Lung microvascular endothelial cell (primary cell): ENCODE data around the gene VEZF1. TPM values are rescaled to one million over a fixed set of nuclear protein-coding genes. Genes with fewer than 3 reads are reported as not detected.

Experiments
- DNase-seq, 2 donors: peaks; one replicate each; pipeline versions ENCODE4 v3.0.0 to v3.0.0-alpha.2; 2010; ENCODE audit warnings: low read depth in 2 of 2
- total RNA-seq: library from RNA; depleted of rRNA; stranded (reverse); fragments of >200 nt; gene quantifications from 2 replicates; pipeline ENCODE4 v1.2.1, GENCODE V29; 2014

Gene VEZF1
- total RNA-seq, 1 donor from 2014 or later = 23.0 TPM

DNA sequence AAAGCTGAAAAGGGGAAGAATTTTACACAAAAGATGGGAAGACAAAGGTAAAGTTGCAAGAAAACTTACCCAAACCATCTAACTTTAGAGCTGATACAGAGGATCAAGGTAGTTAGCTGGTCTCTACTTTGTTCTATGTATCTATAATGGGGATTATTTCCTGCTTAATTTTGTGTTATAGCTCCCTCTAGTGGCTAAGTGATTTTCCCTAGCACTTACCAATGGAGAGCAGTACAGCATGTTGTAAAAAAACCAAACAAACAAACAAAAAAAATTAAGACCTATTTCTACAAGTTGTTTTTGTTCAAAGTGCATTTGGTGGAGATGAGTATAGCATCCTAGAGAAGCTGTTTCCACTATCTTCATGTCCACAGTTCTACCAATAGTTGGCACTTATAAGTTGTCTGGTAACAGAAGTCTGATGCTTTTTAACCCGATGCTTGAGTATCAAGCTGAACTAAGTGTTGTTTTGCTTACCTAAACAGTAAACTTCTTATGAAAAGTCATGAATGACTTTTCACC, 11.5 kb upstream of the VEZF1 start:
- DNase-seq = peak; percentile 80 to 85

DNA sequence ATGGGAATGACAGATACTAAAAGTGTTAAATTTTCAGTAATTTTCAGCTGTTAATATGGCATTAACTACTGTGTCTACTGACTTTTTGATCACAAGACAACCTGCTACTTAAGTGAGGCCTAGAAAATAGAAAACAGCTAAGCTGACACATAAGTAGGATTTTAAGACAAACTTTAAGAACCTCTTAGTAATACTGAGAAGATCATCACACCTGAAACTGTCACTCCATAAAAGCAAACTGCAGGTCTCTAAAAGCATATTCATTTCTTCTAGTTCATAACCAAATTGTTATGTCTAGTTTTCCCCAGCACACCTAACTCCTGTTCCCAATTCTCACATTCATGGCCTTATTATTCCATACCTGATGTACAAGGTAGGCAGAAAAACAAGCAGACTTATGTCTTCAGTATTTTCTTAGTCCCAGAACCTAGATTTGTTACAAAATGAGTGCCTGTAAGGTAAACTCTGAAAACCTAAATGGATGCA, 11.0 kb upstream of the VEZF1 start:
- no peak for DNase-seq

DNA sequence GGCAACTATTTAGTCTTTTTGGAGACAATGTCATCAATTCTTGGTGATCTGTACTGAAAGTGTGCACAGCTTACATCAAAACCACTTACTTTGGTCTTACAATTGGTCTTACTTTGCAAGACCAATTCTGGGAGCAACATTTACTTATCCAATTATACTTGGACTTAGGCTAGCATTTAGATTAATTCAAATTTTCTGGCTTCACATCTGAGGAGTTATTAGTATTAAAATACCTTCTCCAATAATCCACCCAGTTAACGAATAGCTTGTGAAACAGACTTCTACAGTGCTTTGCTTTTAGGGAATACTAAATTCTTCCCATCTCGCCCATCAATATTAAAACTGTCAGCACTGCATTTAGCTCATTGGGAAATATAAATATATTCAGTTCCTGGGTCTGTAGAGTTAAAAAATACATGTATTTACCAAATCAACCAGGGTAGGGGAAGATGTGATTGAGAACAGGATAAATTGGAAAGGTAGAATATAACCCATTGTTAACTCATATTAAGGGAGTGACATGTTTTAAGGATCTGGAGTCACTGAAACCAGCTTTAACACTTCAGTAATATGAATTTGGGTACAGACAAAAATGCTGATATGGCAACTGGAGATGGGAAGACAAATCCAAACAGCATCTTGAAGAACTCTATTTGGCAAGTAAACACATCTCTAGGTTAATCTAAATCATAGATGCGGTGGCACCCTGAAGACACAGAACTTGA, 9.2 kb upstream of the VEZF1 start:
- DNase-seq = no peak

DNA sequence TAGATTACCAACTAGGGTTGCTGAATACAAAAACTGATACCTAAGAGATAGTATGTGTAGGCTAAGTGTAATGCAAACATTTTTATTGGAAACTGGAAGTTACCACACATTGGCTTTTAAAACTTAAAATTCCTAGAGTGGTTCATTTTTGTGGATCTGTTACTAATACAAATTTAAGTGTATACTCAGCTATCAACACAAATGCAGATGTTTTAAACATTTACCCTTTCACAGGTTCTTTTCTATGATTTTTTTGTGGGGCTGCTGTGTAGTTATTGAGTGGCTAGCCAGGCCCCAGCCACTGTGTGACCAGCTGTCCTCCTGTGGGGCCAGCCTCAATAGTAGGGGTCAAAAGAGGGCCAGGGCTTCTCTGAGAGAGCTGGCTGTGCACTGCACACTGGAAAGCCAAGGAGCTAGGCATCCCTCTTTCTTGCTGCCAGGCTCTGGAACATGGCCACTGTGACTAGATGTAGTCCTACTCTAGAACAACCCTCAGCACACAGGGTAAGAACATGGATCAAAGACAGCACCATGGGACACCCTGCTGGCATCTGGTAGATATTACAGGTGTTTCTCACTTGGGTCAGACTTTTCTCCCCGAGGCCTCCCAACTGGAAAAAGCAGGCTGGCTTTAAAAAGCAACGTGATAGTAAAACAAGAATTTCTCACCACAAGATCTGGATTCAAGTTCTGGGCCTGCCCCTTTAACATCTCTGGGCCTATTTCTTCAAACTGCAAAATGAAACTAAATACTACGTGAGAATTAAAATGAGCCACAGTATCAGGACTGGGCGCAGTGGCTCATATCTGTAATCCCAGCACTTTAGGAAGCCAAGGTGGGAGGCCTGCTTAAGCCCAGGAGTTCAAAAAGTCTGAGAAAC, 7.3 kb upstream of the VEZF1 start:
- DNase-seq = peak; percentile 86

DNA sequence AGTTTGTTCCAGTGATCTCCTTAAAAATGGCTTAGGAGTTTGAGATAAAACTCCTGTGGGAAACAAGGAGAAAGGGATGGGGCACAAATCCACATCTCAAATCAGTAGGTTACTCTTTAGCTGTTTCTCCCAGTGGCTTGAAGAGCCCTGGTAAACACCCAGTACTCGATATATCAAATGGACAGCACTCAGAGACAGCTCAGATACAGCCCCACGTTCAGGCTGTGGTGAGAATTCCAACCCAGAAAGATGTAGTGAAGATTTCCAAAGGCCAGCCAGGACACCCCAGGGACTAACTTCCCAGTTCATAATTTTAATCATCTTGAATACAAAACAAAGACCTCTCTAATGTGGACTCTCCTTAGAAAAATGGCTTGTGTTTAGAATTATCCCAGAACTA, 6.4 kb upstream of the VEZF1 start:
- DNase-seq = no peak

DNA sequence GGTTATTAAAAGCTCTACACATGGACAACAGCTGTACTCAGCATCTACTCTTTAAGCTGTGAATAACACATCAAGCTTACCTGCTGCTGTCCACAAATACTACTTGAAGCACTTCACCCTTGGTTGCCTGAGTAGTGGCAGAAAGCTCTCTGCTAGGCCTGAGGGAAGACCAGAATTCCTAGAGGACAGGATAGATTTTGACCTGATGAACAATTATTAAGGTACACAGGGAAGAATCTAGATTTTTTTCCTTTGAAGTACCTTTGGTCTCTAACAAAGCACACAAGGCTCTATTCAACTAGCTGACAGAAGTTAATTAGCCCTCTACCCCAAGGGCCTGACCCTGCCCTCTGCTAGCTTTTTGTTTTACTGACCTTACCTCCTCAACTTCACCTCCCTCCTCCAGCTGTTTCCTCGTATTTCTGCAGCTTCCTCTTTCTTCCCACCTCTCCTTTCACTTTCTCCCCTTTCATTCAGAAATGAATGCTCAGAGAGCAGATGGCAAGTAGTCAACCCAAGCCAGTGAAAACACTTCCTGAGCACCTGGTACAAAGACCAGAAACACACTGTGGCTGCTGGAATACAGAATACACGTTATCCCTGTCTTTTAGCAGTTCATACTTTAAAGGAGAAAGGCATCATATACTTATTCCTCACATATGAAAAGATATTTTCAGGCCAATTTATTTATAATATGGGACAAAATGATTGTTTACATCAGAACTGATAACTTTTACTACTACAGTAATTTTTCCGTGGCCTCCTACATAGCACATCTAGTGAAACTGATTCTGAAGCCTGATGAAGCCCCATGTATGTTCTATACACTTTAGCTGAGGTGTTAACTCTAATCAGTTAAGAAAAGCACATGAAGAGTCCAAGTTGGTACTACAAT, 5.7 kb upstream of the VEZF1 start:
- peak; percentile 51 to 65 for DNase-seq

DNA sequence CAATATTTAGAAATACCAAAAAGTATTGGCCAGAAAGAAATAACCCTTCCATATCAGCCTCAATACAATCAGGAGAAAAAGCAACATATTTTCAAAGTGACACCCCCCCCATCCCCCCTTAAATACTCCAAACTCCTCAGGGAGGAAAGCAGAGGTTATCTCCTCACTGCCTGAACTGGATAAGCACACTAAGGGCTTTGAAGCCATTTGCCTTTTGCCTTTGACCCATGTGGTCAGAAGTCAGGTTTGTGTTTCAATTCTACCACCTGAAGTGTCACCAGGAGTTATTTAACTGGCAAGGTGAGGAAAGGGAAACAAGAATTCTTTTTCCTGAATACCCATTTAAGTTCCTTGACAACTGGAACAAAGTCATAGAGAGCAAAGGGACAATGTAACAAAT, 3.5 kb upstream of the VEZF1 start:
- no peak for DNase-seq

DNA sequence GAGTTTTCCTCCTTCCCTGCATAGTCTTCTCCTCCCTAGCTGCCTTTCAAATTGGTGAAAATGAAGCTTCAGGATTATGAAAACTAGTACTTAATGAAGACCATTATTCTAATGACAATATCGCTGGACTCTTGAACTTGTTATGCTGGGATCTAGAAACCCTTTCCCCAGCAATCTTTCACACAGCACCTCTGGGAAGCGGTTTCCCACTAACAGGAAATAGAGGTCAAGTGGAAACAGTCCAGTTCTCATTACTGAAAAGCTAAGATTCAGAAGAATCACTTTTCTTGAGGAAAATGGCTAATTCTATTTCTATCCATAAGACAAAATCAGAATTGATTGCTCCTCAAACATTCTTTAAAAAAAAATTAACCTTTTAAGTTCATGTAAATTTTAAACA, 2.0 kb upstream of the VEZF1 start:
- peak in 1 of 2 donors; percentile 29 for DNase-seq

DNA sequence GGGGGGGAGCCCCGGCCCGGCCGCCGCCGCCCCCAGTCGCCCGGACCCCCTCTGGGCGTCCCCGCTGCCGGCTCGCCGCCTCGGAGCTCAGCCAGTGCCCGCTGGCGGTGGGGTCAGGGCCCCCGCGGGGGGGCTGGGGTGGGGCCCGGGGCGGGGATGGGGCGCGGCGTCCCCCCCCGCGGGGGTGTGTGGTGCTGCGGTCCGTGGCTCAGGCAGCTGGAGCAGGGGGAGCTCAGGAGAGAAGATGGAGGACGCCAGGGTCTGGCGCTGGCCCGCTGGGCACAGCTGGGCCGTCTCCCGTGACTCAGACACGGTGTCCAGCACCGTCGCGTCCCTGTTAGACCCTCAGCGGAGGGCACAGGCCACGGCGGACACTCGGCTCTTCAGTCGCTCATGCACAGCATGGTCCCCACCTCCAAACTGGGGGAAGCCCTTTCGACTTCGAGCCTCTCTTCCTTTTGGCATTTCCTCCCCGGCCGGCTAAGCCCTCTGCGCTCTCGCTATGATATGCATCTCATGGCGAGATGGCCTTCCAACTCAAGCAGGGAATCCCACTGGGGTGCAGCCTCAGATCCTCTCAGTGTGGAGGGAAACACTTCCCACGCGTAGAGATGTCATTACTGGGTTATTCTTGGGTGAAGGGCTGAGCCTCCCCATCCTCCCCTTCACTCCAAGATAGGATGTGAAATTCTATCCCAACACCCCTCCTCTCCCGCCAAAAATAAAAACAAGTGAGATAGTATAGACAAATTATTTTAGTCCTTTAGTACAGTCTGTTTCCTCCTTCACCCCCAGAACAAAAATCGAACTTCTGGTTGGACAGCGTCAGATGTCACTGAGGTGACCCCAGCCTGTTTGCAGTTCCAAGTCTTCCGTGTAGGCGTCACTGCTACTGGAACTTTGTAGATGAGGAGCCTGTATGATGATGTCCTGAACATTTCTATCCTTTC, 522 bp upstream of the VEZF1 start:
- peak; percentile 62 to 72 for DNase-seq

DNA sequence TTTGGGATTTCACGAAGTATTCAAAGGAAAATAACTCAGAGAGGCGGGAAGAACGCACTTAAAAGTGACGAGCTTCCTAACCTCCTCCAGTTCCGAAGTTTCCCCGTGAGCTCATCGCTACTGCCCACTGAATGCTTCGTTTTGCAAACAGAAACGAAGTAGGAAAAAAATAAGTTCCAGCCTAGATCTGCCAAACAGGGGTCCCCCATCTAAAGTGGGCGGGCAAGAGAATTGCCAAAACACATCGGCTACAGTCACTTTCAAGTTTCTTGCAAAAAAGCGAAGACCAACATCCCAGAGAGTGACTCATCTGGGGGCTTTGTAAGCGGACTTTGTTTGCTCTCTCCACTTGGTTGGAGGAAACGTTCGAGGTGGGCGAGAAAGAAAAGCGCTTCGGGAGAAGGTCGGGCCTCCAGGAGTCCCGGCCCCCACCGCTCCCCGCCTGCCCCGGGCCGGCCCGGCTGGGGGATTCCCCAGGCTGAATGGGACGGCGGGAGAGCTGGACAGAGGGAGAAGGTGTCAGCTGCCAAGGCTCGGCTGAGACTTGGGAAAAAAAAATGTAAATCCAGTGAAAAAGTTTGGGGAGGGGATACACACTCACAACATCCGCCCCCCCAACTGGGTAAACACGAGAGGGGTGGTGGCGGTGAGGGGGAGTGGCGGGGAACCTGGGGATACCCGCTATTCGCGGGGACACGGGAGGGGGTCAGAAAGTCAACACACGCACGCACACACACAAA, 1.0 kb downstream of the VEZF1 start:
- DNase-seq = peak; percentile 66 to 89

DNA sequence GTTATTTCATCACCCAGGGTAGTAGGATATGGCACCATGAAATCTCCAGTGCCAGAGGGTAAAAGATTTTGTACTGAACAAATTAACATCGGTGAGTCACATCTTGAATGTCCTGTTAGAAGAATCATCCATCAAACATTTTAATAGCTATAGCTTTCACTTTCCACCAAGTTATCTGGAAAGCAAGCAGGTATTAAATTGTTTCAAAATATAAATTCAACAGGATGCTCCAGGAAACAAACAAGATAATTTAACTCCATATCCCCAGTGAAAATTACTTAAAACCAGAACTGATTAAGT, 2.4 kb downstream of the VEZF1 start:
- peak in 1 of 2 donors; percentile 69 for DNase-seq

DNA sequence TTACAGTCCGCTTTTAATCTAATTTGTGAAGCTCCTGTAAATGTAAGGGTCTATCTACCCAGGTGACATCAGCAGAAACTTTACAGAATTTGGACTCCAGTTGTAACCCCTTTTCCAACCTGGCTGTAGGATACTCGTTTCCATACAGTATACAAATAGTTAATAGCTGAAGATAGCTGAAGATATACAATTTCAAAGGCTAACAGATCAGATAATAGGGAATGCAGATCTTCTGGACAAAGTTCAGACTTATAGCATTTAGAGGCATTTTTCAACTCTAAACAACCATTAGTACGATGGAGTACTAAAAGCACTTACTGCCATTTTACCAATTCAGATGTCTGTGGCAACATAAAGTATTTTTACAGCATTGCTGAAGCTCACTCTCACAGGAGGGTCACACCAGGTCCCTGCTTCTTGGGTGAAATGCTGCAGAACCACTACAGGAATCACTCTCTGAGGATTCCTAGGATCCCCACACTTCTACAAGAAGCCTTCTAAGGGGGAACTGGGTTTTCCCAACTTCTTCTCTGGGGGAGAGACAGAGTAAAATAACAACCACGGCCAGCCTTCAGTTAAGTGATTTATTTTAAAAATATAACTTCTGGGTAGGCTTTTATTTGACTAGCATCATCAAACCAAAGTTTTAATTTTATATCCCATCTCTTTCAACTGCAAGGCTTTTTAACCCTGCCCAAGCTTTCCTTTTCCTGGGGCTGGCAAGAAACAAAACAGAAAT, 2.9 kb downstream of the VEZF1 start:
- no peak for DNase-seq

DNA sequence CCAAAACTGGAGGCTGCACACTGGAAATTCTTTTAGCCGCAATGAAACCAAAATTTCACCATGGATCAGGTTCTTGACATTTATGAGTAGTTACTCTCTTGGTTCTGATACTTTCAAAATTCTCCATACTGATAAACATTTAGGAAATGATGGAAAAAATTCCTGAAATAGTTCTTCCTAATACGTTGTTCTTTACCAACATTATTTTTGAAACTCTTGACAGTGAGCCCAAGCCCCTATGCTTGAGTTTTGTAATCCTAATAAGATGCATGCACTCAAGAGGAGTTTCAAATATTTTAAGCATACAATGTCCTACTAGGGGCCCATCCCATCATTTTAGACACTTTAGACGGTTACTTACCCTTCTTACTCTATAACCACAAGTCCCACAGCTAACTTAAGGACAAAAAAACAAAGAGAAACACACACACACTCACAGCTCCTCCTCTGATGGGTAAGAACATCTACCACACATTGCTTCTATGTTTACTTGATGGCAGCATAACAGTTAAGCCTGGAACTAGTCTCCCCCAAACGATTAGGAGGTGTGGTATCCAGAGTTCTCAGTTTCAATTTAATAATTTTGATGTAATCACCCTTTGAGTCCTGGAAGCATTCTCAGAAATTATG, 3.7 kb downstream of the VEZF1 start:
- DNase-seq = no peak

DNA sequence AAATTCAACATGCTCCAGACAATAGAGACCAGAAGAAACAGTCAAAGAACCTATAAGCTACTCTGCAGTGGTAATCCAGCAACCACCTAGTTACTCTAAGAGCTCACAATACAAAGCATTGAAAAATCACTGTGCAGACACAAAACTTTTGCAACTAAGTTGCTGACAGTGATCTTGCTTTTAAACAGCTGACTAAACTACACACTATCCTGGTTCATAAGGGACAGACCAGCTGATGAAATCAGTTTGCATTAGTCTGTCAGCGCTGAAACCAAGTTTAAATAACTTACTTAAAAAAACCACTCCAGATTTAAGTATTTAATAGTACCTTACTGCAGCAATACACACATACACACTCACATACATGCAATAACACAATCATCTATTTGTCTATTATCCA, 4.6 kb downstream of the VEZF1 start:
- no peak for DNase-seq

DNA sequence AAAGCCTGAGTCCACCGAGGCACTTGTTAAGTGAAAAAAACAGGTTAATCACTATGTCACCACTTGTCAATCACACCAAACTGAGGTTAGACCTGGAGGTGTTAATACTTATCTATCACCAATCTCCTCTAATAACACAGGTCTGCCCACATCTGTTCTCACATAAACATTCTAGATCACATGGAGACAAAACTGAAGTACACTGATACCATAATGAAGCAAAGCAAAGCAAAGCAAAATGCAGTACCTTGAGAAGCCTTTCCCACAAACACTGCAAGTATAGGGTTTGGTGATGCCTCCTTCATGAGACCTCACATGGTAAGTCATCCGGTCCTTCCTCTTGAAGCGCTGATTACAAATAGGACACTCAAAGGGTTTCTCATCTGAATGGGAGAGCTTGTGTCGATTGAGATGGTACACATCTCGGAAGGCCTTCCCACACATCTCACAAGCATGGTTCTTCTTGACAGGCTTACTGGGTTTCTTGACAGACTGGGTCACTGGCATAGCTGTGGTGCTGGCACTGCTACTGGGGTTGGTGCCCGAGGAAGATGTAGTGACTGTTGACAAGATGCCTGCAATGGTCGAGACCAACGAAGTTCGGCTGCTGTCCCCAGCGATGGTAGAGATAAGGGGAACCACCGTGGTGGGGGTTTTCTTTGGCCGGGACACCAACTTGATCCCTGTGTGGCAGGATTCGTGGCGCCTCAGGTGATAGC, 5.4 kb downstream of the VEZF1 start:
- no peak for DNase-seq

DNA sequence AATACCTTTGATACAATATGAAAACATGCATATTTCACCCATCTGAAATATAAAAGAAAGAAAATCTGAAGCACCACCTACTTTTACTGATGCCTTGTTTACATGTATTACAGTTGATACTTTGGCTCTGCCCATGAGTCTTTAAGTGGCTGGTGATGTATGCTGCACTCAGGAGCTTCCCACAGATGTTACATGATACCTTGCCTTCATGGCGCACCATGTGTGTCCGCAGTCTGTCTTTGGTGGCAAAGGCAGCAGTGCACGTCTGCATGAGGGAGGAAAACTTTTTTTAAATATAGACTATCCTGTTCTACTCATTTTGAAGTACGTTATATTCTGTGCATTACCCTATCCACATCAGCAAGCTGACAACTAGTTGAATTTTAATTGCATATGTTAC, 7.5 kb downstream of the VEZF1 start:
- DNase-seq = no peak

DNA sequence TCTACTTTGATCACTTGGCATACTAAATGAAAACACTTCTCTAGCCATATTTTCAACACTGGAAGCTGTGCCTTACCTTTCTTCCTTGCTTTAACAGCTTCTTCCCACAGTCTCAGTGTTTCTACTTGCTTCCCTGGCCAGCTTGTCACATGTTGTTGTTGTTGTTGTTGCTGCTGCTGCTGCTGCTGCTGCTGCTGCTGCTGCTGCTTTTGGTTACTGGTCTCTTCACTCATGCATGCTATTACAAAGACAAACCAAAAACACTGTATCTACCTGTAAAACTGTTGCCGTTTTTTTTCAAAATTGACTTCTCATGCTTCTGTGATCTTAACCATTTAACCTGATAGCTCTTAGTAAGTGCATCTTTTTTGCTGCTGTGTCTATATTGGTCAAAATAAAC, 9.0 kb downstream of the VEZF1 start:
- no peak for DNase-seq

DNA sequence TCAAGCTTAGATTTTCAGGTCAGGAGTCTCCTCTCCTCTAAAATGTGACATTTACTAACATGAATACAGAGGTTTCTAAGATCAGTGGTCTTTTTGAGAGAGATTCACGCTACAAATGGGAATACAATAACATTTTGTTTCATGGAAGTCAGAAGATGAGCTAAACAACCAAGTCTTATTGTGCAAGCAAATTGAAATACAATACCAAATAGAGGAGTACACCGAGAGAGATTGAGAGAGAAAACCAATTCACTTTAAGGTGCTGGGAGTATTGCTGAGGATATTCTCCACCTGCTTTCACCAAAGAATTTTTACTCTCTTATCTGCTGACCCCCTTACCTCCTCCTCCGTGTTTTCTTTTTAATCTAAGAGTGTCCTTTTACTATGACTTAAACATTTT, 11.5 kb downstream of the VEZF1 start:
- no peak for DNase-seq
